Cortex of kidney (tissue), 1 donor: Measurements from ENCODE around the gene TBX22.
"Not testable (repeated sequence)": the region's sequence is repeated elsewhere in the genome, so short reads cannot be mapped to it uniquely, and the experiment has no call there.

Source experiments
- DNase-seq: peaks from one replicate; lab custom pipeline; 2025; lab: John Stamatoyannopoulos, UW

TBX22 gene, protein sequence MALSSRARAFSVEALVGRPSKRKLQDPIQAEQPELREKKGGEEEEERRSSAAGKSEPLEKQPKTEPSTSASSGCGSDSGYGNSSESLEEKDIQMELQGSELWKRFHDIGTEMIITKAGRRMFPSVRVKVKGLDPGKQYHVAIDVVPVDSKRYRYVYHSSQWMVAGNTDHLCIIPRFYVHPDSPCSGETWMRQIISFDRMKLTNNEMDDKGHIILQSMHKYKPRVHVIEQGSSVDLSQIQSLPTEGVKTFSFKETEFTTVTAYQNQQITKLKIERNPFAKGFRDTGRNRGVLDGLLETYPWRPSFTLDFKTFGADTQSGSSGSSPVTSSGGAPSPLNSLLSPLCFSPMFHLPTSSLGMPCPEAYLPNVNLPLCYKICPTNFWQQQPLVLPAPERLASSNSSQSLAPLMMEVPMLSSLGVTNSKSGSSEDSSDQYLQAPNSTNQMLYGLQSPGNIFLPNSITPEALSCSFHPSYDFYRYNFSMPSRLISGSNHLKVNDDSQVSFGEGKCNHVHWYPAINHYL

DNA sequence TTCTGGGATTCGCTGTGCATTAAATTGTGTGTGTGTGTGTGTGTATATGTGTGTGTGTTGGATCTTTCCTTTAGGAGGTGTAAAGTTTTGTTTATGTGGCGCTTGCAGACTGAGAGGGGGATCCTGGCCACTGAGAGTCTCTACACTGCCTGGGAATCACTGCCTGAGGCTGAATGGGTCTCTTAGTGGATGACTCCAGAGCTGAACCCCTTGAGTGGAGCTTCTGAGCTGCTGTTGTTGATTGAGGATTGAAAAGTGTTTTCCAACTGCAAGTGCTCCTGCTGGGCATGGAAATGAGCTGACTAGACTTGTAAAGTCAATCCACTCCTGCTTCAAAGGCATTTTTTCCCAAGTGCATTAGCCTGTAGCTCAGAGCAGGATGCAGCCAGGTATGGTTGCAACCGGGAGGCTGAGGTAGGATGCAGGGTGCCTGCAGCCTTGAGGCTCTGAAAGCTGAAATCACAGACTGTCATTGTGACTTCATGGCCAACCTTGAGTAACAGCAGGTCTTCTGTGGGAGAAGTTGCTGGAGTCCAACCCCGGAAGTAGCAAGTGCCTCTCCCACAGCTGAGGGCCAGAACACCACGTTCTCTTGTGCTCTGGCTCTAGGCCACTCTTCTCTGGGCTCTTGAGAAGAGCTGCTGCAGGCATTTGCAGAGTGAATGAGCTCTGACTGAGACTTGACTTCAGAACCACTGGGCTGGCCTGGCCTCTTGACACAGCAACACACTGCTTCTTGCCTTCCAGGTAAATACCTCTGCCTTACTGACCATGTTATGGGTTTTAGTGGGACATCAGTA, at the start of gene TBX22:
TSS of gene TBX22 (plus strand) at position 613 of the 800 bp plus-strand sequence. CDS start 7,517 bp downstream, outside the sequence.
- no peak for DNase-seq

DNA sequence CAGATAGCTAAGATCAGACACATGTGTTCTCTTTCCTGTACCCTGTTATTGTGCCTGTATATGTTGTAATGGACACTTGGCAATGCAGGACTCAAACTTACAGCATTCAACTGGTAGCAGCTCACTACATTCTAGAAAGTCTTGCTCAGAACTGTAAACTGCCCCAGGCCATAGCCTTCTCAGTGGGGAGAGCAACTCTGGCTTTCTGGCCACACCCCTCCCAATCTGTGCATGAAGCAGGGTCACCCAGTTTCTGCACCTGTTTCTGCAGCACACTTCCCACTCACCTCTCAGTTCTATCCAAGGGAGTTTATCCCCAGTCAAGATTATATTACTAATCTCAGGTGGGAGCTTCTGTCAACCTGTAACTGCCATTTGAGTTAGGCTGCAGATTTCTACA, 38.9 kb upstream of the TBX22 start:
- DNase-seq, result no peak

DNA sequence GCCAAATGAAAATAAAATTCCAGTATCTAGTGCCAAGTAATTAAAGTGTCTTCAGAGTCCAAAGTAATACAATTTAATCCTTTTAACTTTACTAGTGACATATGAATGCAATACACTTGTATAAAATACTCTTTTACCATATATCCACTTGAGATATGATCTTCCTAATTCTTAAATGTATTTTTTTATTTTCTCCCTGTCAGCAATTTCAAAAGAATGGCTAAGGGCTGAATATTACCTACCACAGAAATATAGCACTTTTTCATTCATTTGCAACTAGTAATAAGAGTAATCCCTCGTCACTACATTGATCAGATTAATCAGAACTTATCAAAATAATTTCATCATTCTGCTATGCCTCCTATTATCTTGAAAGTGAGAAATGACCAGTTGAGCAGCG, 10.1 kb upstream of the TBX22 start:
- DNase-seq, result no peak

DNA sequence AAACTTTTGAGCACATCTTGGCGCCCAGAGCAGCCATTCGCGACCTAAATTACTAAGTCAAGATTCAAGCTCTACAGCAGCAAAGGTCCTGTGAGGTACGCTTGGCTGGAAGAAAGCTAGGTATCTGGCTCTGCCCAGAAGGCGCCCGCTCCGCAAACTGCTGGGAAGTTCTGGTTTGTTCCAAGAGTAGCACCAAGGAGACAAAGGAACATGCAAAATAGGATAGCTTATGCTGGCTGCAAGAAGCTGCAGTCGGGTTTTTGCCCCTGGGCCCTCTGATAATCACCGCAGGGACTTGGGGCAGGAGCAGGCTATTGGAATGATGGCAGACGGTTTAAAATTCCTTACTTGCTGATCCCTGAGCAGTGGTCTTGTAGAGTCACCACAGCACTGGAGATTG, 3.0 kb upstream of the TBX22 start:
- DNase-seq, result no peak

DNA sequence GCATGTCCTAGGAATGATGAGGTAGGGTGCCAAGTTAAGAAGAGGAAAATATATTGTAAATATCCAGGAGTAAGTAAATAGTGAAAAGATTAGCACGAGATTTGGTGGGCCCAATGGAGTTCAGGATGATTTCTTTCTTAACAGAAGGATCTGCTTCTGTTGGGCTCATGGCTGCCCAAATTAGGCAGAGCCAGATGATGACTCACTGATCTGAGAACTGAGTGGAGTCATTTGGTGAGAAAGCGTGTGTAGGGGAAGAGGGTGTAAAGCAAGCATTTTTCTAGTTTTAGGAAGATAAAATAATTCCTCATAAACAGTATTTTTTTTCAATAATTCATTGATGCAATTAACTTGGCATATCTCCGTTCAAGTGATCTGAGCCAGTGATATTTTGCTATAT, 1.6 kb downstream of the TBX22 start:
- DNase-seq, result no peak

DNA sequence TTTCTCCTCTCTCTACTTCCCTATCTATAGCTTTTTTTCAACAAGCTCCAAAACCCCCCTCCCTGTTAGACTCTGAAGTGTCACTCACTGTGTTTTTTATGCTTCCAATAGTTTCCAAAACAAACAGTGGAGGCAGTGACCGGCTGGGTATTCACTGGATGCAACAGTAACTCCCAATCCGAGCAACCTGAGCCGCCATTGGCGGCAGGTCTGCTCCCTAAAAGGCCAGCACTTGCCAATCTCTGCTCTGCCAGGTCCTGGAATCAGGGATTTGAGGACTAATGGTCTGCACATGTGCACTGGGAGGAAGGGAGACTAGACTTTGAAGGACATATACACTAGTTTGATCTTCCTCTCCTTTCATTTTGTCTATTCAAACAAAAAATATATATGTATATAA, 7.1 kb downstream of the TBX22 start:
- DNase-seq, result no peak

DNA sequence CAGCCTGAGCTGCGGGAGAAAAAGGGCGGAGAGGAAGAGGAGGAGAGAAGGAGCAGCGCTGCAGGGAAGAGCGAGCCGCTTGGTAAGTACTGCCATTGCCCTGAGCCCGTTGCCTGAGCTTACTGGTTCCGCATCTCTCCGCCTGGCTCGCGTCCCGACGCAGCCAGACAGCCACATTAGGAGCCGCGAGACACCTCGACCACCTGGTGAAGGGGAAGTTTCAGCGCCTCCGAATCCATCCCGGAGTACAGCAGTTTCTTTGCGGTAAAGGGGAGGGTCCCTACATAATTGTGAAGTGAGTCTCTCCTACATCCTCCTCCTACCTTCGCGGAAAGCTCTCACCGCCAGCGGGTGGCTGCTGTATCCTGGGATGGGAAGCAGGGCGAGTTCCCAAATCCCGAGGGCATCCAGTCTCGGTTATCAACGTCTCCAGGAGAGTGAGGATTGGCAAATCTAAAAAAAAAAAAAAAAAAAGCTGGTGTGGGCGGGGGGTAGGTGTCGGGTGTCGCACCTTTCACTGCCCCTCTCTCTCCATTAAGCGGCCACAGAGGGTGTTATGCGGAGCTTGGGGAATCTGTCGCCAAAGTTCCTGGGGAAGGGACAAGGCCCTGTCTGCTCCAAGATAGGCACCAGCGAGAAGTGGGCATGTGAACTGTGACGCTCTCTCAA, 7.9 kb downstream of the TBX22 start:
- no peak for DNase-seq

DNA sequence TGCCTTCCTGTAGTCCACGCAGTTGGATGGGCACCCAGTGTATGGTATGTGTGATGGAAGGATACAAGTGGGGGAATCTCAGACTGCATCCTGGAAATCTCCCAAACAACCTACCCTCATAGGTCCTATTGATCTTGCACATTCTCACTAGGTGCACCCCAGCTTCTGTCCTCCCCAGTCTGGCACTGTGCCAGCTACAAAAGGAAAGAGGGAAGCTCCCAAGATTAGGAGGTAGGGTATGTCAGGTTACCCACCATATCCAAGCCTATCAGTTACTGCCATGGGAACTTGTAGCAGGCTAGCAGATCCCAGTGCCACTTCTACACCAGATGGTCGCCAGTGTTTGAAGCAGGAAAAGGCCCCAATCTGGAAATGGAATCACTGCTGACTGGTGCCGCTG, 11.6 kb downstream of the TBX22 start:
- no peak for DNase-seq

DNA sequence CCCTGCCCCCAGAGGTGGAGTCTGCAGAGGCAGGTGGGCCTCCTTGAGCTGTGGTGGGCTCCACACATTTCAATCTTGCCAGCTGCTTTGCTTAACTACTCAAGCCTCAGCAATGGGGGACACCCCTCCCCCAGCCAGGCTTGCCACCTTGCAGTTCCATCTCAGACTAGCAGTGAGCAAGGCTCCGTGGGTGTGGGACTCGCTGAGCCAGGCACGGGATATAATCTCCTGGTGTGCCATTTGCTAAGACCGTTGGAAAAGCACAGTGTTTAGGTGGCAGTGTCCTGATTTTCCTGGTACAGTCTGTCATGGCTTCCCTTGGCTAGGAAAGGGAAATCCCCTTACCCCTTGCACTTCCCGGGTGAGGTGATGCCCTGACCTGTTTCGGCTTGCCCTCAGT, 51.6 kb downstream of the TBX22 start:
- DNase-seq, result not testable (repeated sequence)

DNA sequence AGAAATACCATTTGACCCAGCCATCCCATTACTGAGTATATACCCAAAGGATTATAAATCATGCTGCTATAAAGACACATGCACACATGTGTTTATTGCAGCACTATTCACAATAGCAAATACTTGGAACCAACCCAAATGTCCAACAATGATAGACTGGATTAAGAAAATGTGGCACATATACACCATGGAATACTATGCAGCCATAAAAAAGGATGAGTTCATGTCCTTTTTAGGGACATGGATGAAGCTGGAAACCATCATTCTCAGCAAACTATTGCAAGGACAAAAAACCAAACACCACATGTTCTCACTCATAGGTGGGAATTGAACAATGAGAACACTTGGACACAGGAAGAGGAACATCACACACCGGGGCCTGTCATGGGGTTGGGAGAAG, 61.1 kb downstream of the TBX22 start:
- DNase-seq, result not testable (repeated sequence)
